NCI-H748 (cell line): ENCODE results near the gene POLR2J3.
"Not testable (repeated sequence)": the region's sequence is repeated elsewhere in the genome, so short reads cannot be mapped to it uniquely, and the experiment has no call there.

Source experiments
- DNase-seq: peaks from one replicate; lab custom pipeline; 2025; ENCODE audit not compliant: unreplicated experiment; lab: John Stamatoyannopoulos, UW

POLR2J3 gene

DNA sequence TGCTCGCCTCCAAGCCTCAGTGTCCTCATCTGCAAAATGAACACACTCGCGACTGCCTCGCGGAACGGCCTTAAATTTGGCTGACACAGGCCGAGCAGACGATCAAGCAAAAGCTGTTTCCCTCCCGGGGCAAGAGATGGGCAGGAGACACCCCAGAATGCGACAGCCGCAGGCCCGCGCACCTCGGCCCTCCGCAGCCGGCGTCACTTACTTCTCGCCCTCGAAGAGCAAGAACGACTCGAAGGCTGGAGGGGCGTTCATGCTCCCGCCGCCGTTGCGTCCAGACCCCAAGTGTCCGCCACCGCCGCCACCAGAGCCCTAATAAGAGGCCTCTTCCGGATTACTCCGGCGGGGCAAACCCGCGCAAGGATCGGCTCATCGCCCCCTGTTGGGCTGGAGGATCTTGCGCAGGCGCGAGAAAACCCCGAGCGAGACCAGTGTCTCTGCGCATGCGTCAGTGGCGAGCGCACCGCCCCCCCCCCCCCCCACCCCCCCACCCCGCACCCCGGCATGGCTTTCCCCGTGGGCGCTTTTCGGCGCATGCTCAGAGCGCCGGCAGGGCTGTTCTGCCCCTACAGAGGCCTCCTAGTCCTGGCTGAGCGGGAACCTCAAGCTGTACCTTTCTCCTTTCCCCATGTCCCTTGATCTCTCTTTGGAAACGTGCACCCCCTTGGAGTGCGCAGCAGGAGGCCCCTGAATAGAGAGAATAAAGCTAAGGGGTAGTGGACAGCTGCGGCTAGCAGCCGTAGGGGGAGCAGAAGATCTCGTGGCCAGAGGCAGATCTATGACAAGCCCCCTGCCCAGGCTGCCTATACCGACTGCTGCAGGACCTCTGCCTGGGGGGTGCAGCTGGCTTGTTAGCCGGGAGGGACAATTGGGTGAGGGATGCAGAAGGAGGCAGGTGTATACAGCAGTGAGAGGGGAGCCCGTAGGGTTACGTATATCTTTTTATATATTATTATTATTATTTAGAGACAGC lies at the start of gene POLR2J3:
Gene POLR2J3 (minus strand): TSS at position 323 of the 979 bp plus-strand sequence. CDS start 62 bp downstream, at position 261.
- not testable (repeated sequence) for DNase-seq

DNA sequence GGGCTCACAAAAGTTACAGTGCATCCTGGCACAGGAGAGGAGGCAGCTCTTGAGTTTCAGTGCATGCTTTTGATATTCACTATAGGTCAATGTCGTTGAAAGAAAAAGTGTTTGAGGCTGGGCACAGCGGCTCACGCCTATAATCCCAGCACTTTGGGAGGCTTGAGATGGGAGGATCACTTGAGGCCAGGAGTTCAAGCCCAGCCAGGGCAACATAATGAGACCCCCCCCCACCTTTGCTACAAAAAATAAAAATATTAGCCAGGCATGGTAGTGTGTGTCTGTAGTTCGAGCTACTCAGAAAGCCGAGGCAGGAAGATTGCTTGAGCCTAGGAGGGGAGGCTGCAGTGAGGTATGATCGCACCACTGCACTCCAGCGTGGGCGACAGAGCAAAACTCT lies 45.7 kb upstream of the POLR2J3 start:
- not testable (repeated sequence) for DNase-seq

DNA sequence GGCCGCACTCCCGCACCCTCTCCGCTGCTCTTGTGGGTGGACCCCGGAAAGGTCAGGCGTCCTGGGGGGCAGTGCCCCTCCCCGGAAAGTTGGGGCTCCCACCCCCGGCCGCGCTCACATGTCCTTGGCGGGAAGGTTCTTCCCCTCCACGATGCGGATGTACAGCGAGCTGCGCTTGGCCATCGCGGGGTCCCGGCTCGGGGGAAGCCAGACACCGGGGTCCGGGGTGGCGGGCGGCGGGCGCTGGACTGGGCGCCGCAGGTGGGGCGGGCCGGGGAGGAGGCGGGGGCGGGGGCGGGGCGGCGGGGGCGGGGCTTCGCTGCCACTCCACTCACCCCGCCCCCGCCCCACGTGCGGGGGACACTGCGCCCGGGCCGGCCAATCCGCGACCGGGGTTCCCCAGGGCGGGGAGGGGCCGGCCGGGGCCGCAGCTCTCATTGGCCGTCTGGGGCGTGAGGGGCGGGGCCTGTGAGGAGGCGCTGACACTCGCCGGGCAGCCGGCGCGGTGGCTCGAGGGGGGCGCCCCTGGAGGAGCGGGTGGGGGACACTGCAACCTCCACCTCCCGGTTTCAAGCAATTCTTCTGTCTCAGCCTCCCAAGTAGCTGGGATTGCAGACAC lies 44.2 kb upstream of the POLR2J3 start, which contains the start of gene RASA4:
Gene RASA4 (minus strand): TSS at position 250 of the 619 bp plus-strand sequence. CDS start 67 bp downstream, at position 183.
- DNase-seq = not testable (repeated sequence)

DNA sequence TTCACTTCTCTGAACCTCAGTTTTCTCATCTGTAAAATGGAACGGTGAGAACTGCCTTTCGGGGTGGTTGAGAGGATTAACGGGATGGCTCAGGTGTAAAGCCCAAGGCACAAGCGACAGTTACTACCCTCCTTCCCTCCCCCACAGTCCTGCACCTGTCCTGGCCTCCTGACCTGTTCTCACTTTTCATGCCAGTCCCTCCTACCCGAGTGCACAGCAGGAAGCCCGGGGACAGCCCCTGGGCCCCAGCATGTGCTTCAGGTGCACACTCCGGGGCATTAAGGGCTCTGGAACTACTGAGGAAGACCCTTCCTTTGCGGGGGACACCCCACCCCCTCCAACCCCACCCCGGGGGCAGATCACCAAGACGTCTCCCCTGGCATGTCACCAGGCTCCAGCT lies 43.5 kb upstream of the POLR2J3 start:
- DNase-seq = not testable (repeated sequence)

DNA sequence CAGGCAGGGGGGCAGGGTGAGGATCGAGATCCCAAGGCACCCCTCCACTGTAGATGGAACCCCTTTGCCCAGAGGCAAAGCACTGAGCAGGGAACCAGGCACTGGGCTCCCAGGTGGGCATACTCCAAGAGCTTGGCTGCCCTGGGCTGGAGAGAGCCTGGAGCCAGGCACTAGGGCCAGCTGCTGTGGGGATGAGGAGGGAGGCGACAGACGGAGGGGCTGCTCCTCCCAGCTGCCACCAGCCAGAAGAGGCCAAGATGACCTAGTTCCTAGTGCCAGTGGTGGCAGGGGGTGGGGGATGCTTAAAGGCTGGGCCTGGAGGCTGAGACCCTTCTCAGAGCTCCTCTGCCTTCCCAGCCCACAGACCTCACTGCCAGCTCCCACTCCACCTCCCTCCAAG lies 42.5 kb upstream of the POLR2J3 start:
- DNase-seq = not testable (repeated sequence)

DNA sequence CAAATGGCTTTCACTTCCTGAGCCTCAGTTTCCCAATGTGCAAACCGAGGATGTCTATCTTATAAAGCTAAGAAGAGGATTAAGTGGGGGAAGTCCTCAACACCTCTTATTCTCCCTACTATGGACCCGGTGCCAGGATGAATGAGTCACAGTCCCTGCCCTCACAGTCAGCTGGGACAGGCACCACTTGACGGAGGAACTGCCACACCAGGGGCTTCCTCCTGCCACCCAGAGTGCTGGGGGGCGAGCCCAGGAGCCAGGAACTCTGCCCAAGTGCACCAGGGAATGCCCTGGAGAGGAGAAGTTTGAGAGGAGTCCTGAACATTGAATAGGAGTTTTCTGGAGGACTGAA lies 41.9 kb upstream of the POLR2J3 start:
- not testable (repeated sequence) for DNase-seq

DNA sequence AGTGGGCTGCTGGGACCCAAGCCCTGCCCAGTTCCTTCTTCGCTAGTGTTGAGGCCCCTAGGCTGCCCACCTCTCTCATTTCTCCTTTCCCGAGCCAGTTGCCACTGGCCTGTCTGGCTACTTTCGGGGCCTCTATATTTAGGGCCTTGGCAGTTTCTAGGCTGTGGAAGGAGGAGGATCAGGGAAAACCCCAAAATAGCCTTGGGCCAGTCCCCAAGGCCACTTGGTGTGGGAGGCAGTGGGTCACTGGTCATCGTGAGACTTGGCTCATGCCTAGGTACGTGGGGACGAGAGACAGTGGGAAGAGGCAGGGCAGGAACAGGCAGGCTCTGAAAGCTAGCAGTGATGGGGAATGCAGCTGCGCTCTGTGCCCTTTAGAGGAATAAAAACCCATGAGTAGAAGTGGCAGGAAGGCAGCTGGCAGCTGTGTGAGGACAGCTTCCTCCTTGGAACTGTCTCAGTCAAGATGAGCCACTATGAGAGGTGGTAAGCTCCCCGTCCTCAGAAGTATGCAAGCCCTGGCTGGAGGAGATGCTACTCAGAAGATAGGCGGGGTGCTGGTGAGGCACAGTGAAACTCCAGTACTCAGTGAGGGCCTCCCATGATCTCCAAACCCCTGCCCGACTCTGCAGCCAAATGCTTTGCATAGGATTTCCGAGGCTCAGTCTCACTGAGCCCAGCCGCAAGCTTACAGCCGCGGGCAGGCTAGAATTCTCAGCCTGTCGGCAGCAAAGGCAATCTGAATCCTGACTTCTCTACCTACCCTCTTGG lies 41.4 kb upstream of the POLR2J3 start:
- not testable (repeated sequence) for DNase-seq

DNA sequence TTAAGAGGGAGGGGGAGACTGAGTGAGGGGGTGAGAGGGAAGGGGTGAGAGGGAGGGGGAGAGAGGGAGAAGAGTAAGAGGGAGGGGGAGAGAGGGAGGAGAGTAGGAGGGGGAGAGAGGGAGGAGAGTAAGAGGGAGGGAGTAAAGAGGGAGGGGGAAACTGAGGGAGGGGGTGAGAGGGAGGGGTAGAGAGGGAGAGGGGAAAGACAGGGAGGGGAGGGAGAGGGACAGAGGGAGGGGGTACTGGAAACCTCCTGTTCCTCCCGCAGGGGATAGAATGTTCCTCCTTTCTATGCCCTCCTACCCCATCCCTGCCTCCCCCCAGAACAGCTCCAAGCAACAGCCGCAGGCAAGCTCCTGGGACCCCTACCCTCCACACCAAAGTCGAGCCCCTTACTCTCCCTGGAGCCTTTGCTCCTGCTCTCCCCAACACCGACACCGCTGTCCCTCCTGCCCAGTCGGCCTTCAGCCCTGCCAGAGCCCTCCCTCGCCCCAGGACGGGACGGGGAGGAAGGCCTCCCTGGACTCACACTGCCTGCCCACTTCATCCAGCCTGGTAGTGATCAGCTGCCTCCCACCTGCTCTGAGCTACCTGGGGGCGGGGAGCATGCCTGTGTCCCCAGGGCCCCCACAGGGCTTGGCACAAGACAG lies 39.4 kb upstream of the POLR2J3 start:
- DNase-seq = not testable (repeated sequence)

DNA sequence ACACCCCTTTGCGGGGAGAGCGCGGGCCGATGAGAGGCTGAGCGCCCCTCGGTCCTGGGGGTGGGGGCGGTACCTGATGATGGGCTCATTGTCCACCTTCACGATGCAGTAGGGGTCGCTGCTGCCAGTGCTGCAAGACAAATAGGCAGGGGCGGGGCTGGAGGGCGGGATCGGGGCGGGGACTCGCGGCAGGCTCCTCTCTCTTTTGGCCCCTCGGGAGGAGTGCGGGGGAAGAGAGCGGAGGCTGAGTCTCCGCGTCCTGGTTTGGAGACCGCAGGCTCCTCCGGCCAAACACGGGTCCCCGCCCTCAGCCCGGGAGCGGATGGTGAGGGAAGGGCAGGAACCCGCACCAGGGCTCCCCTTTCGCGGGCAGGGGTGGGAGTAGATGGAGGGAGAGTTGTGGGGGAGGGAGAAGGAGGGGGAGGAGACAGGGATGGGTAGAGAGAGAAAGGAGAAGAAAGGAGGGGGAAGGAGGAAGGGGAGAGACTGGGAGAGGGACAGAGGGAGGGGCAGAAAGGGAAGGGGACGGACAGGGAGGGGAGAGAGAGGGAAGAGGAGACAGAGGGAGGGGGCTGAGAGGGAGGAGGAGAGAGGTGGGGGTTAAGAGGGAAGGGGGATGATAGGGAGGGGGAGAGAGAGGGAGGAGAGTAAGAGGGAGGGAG lies 38.8 kb upstream of the POLR2J3 start:
- DNase-seq = not testable (repeated sequence)

DNA sequence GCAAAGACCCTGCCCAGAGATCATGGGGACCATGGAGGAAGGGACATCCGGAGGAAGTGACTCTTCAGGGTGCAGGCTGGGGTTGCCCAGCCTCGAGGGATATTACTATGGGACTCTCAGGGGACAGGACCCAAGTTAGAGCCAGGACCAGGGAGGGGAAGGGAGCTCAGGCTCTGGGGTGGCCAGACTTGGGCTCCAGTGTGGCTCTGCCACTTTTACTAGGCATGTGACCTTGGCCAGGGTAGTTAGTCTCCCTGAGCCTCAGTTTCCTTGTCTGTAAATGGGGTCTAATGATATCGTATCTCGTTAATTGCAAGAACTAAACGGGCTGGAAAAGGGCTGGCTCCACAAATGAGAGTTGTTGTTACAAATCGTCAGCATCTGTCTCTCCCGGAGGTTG lies 38.1 kb upstream of the POLR2J3 start:
- DNase-seq = not testable (repeated sequence)

DNA sequence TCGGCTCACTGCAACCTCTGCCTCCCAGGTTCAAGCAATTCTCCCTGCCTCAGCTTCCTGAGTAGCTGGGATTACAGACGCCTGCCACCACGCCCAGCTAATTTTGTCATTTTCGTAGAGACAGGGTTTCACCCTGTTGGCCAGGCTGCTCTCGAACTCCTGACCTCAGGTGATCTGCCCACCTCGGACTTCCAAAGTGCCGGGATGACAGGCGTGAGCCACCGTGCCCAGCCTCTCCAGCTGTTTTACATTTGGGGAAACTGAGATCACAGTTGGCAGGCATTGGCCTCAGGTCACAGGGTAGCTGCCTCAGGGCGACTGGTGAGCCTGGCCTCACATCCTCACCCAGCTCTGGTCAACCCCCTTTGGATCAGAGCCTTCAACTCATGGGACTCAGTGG lies 37.4 kb upstream of the POLR2J3 start:
- DNase-seq = not testable (repeated sequence)

DNA sequence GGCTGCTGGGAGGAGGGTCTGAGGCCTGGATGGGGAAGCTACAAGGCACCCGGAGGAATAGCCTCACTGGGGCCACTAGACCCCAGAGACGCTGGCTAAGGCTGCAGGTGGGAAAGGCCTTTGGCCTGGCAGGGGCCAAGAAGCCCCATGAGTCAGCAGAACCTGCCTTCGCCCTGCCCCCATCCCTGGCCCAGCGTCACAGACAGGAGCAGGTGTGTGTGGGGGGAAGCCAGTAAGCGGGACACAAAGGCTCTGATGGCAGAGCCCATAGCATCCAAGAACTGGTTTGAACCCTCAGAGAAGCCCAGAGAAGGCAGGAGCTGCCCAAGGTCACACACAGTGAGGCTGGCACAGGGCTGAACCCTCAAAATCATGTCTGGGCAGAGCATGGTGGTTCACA lies 34.5 kb upstream of the POLR2J3 start:
- not testable (repeated sequence) for DNase-seq

DNA sequence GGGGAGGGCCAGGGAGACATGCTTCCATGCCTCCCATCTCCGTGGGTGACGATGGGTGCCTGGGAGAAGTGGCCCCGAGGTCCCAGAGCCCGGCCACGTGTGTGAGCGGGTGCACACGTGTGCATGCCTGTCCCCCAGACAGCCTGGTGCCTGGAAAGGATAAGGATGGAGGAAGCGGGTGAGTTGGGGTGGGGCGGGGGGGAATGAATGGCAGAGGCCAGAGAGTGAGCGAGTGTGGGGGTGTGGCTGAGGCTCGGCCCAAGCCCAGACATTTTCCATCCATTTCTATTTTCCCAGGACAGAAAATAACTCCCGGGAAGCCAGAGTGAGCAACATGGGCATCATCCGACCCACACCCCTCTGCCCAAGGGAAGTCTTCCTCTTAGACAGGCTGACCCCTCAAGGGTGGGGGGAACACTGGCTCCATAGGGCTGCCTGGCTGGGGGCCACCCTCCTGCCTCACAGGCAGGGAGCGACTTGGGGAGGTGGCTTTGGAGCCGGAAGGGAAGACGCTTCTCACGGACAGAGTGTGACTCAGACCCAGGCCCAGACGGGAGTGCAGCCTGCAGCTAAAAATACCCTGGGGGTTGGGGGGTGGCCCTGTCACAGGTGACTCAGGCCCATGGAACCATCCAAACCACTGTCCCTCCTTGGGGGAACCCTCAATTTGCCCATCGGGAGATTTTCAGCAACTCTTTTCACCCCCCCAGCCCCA lies 32.2 kb upstream of the POLR2J3 start:
- DNase-seq = not testable (repeated sequence)

DNA sequence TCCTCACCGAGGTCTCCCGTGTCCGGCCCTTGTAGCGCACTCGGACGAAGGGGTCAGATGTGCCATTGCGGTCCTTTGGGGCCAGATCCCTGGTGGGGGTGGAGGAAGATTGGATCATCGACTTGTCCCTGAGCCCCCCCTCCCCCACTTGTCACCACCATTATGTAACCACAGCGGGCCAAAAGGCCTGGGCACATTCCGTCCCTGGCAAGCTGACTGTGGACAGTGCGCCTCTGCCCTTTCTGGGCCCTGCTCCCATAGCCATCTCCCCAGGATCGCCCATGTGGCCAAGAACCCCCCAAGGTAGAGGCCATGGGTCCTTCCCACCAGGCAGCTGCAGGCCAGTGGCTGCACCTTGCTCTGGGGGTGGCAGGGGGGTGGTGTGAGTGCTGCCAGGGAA lies 29.9 kb upstream of the POLR2J3 start:
- DNase-seq = not testable (repeated sequence)

DNA sequence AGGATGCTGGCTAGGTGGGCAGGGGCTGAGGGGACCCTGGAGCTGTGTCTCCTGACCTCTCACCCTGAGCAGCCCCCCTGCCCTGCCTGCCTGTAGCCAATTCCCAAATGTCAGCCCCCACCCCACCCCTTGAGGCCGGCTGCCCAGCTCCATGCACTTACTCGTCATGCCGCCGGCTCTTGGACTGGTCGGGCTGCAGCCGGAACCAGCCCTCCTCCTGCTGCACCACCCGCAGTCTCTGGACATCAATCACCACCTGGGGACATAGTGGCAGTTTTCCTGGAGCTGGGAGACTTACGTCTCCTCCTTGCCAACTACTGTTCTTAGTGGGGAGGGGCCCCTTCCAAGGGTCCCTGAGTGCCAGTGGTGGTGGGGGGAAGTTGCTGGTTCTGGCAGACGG lies 27.3 kb upstream of the POLR2J3 start:
- DNase-seq = not testable (repeated sequence)

DNA sequence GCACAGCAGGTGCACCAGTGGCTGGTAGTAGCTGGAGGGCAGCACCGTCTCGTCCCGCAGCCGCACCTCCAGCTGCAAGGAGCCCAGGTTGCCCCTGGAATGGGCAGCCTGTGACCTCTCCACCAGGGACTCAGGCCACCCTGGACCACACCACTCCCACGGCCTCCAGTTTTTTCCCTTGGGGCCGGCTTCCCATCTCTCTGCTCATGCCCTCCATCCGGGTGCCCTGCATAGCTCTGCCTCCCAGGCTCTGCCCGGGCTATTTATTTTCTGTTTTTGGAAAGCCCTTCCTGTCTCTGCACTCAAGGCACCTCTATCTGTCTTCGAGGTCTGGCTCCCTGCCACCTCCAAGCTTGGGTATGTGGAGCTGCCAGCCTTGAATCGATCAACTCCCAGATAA lies 23.7 kb upstream of the POLR2J3 start:
- DNase-seq = not testable (repeated sequence)

DNA sequence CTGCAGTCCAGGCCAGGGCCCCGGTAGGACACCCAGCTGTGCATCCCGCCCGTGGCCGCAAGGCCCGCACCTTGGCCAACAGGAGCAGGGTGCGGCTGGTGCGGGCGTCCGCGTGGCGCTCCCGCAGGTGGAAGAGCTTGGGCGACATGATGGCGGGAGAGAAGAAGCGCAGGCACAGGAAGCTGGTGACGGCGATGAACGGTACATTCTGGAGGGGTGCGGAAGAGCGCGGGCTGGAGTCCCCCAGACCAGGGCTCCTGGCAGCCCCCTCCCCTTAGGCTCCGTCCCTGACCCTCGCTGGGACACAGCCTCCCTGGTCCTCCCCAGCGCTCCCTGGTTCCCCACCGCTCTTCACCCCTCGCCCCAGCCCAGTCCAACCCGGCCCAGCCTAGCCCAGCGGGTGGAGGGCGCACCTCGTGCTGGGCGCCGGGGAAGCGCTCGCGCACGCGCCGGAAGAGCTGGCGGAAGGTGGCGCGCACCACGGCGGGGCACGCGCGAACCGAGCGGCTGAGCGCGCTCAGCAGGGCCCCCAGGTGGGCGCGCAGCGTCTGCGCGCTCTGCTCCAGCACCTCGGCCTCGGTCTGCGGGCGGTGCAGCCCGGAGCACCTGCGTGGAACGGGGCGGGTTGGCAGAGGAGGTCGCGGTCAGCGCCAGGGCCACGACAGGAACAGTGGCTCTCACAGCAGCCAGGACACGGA lies 21.4 kb upstream of the POLR2J3 start:
- DNase-seq = not testable (repeated sequence)

DNA sequence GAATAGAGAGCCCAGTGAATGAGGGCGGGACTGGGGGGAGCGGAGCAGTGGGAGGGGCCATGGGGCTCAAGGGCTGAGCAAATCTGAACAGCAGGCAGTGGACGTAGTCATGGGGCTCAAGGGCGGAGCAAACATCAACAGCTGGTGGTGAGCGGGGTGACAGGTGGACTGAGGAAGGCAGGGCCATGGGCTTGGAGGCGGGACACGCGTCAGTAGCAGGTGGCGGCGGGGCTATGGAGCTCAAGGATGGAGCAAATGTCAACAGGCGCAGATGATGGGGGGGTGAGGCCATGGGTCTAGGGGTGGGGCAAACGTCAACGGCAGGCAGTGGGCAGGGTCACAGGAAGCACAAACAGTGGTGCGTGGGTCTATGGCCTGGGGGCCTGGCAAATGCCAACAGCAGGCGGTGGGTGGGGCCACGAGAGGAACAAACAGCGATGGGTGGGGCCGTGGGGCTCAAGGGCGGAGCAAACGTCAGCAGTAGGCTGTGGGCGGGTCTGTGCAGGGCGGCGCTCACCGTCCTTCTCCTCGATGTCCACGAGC lies 20.2 kb upstream of the POLR2J3 start:
- DNase-seq = not testable (repeated sequence)

DNA sequence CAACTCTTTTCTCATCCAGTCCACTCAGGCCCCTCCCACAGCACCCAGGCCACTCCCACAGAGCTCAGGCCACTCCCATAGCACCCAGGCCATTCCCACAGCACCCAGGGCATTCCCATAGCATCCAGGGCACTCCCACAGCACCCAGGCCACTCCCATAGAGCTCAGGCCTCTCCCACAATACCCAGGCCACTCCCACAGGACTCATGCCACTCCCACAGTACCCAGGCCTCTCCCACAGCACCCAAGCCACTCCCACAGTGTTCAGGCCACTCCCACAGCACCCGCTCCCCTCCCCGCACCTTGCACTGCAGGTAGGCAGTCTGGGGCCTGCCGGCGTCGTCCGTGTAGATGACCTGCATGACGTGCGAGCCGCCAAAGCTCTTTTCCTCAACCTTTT lies 17.5 kb upstream of the POLR2J3 start:
- DNase-seq = not testable (repeated sequence)
